K562 (cell line): ENCODE measurements around the gene CHMP4B. TPM values are rescaled to one million over a fixed set of nuclear protein-coding genes. Genes with fewer than 3 reads are reported as not detected.

Experiments used
- ATAC-seq: fragments of 200-7000 bp; cut with Tn5 transposase; 3 replicates; pipeline ENCODE4 v1.9.1; 2020; ENCODE audit warnings: moderate library complexity
- BruUV-seq: library from RNA; stranded (reverse); fragments of 400-500 nt; replicated peaks from 2 replicates; lab custom pipeline; 2021; lab: Mats Ljungman, UMichigan
- CTCF ChIA-PET: fragments of 300-600 bp; formaldehyde crosslinking; extraction: SDS; loops from one replicate; lab custom pipeline; 2021; ENCODE audit warnings: low intra/inter-chr PET ratio; lab: Yijun Ruan, JAX
- POLR2A ChIA-PET: fragments of 300-600, 350-650 bp; sonication (Branson Sonifier 250); formaldehyde crosslinking; extraction: SDS; loops from one replicate; lab custom pipeline; 2021; ENCODE audit warnings: antibody characterized with exemption, inconsistent platforms; lab: Yijun Ruan, JAX
- DNase-seq, 4 experiments: peaks; one replicate each; pipeline versions ENCODE4 v3.0.0 to v3.0.0-alpha.2; 2011 to 2018; ENCODE audit warnings: low spot score in 3 of 4, mixed read lengths in 3 of 4; ENCODE audit errors: extremely low read depth in 1 of 4
- FAIRE-seq: peaks from 2 replicates; lab custom pipeline; 2011; peaks lifted over from hg19 to GRCh38; lab: Jason Lieb, UNC
- H2AFZ ChIP-seq: 2 replicates; pipeline ENCODE4 v1.6.0; 2011; ENCODE audit warnings: low read depth, low read length, control low read depth, inconsistent platforms
- H3K27ac ChIP-seq: fragments of 200-600 bp; 3 replicates; pipeline ENCODE4 v1.8.0; 2011; ENCODE audit warnings: low read depth, mild to moderate bottlenecking, control low read depth, inconsistent platforms, low read length, moderate library complexity, mixed read lengths; ENCODE audit errors: extremely low read depth
- H3K27me3 ChIP-seq, 2 experiments: fragments of 300-600 bp in 1 of 2; 2 replicates in 1 of 2; 3 replicates in 1 of 2; pipeline versions ENCODE4 v1.6.0 to v1.8.0; 2011; ENCODE audit warnings: inconsistent platforms in 2 of 2, low read length in 2 of 2, mild to moderate bottlenecking in 1 of 2, mixed read lengths in 1 of 2, moderate library complexity in 1 of 2; ENCODE audit not compliant: control insufficient read depth in 2 of 2, insufficient read depth in 2 of 2
- H3K36me3 ChIP-seq: fragments of 300-600 bp; 3 replicates; pipeline ENCODE4 v1.8.0; 2011; ENCODE audit warnings: mild to moderate bottlenecking, low read length, inconsistent platforms; ENCODE audit not compliant: control insufficient read depth, insufficient read depth
- H3K4me1 ChIP-seq, 2 experiments: fragments of 200-600 bp in 1 of 2; replicated peaks in 1 of 2; 2 replicates in 1 of 2; 3 replicates in 1 of 2; pipeline versions ENCODE4 v1.5.1 to v1.8.0; 2011; ENCODE audit warnings: inconsistent platforms in 2 of 2, low read length in 2 of 2, mild to moderate bottlenecking in 1 of 2, mixed read lengths in 1 of 2, moderate library complexity in 1 of 2; ENCODE audit not compliant: control insufficient read depth in 2 of 2, insufficient read depth in 2 of 2
- H3K4me2 ChIP-seq: 2 replicates; pipeline ENCODE4 v1.6.1; 2011; ENCODE audit warnings: low read length, control low read depth, inconsistent platforms, mixed read lengths; ENCODE audit not compliant: insufficient read depth
- H3K4me3 ChIP-seq: fragments of 200-600 bp; sonication (generic), shearing (Covaris generic); 2 replicates; pipeline ENCODE4 v1.5.1; 2016; ENCODE audit warnings: control low read depth, inconsistent platforms
- H3K79me2 ChIP-seq: fragments of 200-600 bp; 3 replicates; pipeline ENCODE4 v1.8.0; 2011; ENCODE audit warnings: low read length, inconsistent platforms; ENCODE audit not compliant: control insufficient read depth, insufficient read depth
- H3K9ac ChIP-seq, 2 experiments: 2 replicates each; pipeline versions ENCODE4 v1.6.0 to v1.6.1; 2011; ENCODE audit warnings: low read depth in 2 of 2, low read length in 2 of 2, control low read depth in 1 of 2, inconsistent platforms in 1 of 2, mild to moderate bottlenecking in 1 of 2, mixed read lengths in 1 of 2; ENCODE audit not compliant: insufficient read depth in 1 of 2
- H3K9me1 ChIP-seq: one replicate; pipeline ENCODE4 v1.6.0; 2011; ENCODE audit warnings: inconsistent platforms, mild to moderate bottlenecking, low read length, moderate library complexity; ENCODE audit not compliant: control insufficient read depth, insufficient read depth
- H3K9me3 ChIP-seq: replicated peaks from 2 replicates; pipeline ENCODE4 v1.5.1; 2011; ENCODE audit warnings: low read depth, low read length, inconsistent platforms; ENCODE audit not compliant: control insufficient read depth, insufficient read depth
- H4K20me1 ChIP-seq: replicated peaks from 2 replicates; pipeline ENCODE4 v1.6.1; 2011; ENCODE audit warnings: low read length, inconsistent platforms, mixed read lengths; ENCODE audit not compliant: control insufficient read depth, insufficient read depth
- CBX2 ChIP-seq: fragments of 200-600 bp; sonication (generic); IDR thresholded peaks from one replicate; pipeline ENCODE4 v1.6.1; 2012; ENCODE audit warnings: mild to moderate bottlenecking, low read length, inconsistent platforms; ENCODE audit not compliant: insufficient read depth, poor library complexity, severe bottlenecking
- FOXP1 ChIP-seq: sonication (generic); formaldehyde crosslinking; IDR thresholded peaks from 2 replicates; pipeline ENCODE4 v1.8.0; 2022; ENCODE audit warnings: mild to moderate bottlenecking, missing genetic modification reagents
- GABPB2 ChIP-seq: fragments of 250-450 bp; sonication (Bioruptor Pico); conservative IDR thresholded peaks from 2 replicates; pipeline ENCODE4 v1.5.1; 2021; ENCODE audit warnings: mild to moderate bottlenecking
- GTF2F1 ChIP-seq: IDR thresholded peaks from 2 replicates; pipeline ENCODE4 v1.6.1; 2011; ENCODE audit warnings: low read depth, low read length, improper control_type of control experiment
- ILK ChIP-seq: fragments of 450-650 bp; IDR thresholded peaks from 2 replicates; pipeline ENCODE4 v1.6.1; 2016; ENCODE audit warnings: missing genetic modification characterization, low read depth, mild to moderate bottlenecking, missing compliant biosample characterization, moderate library complexity, borderline replicate concordance
- MAX ChIP-seq: sonication (generic); formaldehyde crosslinking; IDR thresholded peaks from 2 replicates; pipeline ENCODE4 v1.9.0; 2022; ENCODE audit warnings: mild to moderate bottlenecking, missing genetic modification reagents
- MBD2 ChIP-seq: sonication (generic); IDR thresholded peaks from 2 replicates; pipeline ENCODE4 v1.6.1; 2016; ENCODE audit warnings: low read depth, borderline replicate concordance
- RBM39 ChIP-seq: fragments of 200-400 bp; formaldehyde crosslinking; optimal IDR thresholded peaks from 2 replicates; pipeline ENCODE3; 2018; ENCODE audit warnings: low read depth, low read length
- SMARCA5 ChIP-seq: fragments of 450-650 bp; IDR thresholded peaks from 2 replicates; pipeline ENCODE4 v1.6.1; 2016
- TAL1 ChIP-seq: fragments of 450-650 bp; IDR thresholded peaks from 2 replicates; pipeline ENCODE4 v1.6.1; 2016; ENCODE audit warnings: mild to moderate bottlenecking
- TRIM24 ChIP-seq, 2 experiments: fragments of 450-650 bp; IDR thresholded peaks; 2 replicates each; pipeline ENCODE4 v1.6.1; 2016
- ZKSCAN3 ChIP-seq: fragments of 250-450 bp; sonication (Bioruptor Pico); IDR thresholded peaks from 2 replicates; pipeline ENCODE4 v1.4.0; 2020
- ZNF79 ChIP-seq: fragments of 250-450 bp; sonication (Bioruptor Pico); IDR thresholded peaks from 2 replicates; pipeline ENCODE4 v1.4.0; 2020; ENCODE audit warnings: low read depth, mild to moderate bottlenecking, moderate library complexity
- WGBS: fragments of 100-300 bp; shearing (Covaris generic); methylation state at CpG from one replicate; pipeline ENCODE4 v1.1.6; 2016; ENCODE audit warnings: low coverage, mixed read lengths; ENCODE audit not compliant: insufficient coverage; ENCODE audit errors: missing lambda C conversion rate; 5-methylcytosine and 5-hydroxymethylcytosine counted together
- in situ Hi-C: fragments of 300-500 bp; cut with MboI; formaldehyde crosslinking; loops from 4 replicates; pipeline ENCODE4 v1.15.0; 2018; ENCODE audit warnings: inconsistent platforms, mixed read lengths
- intact Hi-C: fragments of 100-400 bp; cut with micrococcal nuclease; formaldehyde crosslinking; loops from 2 replicates; pipeline ENCODE4 v1.14.2; 2022
- polyA plus RNA-seq, 8 experiments: library from polyadenylated mRNA; depleted of rRNA in 4 of 8; stranded (reverse) in 5 of 8; unstranded in 3 of 8; fragments of >200 nt; fragmentation: Nextera tagmentation in 2 of 8; fragmentation: Illumina TruSeq in 1 of 8; extraction: Ambion mirVana in 2 of 8; extraction: Trizol in 1 of 8; gene quantifications; 2 replicates each; pipeline versions ENCODE4 v1.2.1 to v1.2.3, GENCODE V29; 2011 to 2014; ENCODE audit warnings: inconsistent platforms in 1 of 8, missing spikeins in 1 of 8
- total RNA-seq, 7 experiments: library from RNA; depleted of rRNA in 6 of 7; stranded (reverse); fragments of >200 nt in 6 of 7; fragmentation: Illumina TruSeq in 2 of 7; extraction: Trizol in 2 of 7; gene quantifications; 2 replicates each; pipeline versions ENCODE4 v1.2.1 to v1.2.3, GENCODE V29; 2011 to 2021; ENCODE audit warnings: low replicate concordance in 1 of 7
- TF ChIP-seq, protein P1 (sequence below): sonication (generic); formaldehyde crosslinking; IDR thresholded peaks from 2 replicates; pipeline ENCODE4 v1.8.0; 2022; ENCODE audit warnings: mild to moderate bottlenecking, missing genetic modification reagents, borderline replicate concordance
- TF ChIP-seq, protein P2 (sequence below), 2 experiments: IDR thresholded peaks in 1 of 2; conservative IDR thresholded peaks in 1 of 2; 2 replicates each; pipeline ENCODE4 v1.6.1; 2016; ENCODE audit warnings: low read depth in 2 of 2, mild to moderate bottlenecking in 1 of 2, missing compliant biosample characterization in 1 of 2, missing genetic modification characterization in 1 of 2, moderate library complexity in 1 of 2
- TF ChIP-seq, protein P3 (sequence below): sonication (generic); IDR thresholded peaks from 2 replicates; pipeline ENCODE4 v1.6.1; 2016

CHMP4B gene
- total and polyA plus RNA-seq, 9 of the 15 experiments (the other 6 are each of a cell fraction or from before 2014, with no cell fraction given), result 1.8 to 64.7 (median 31.8) TPM

DNA sequence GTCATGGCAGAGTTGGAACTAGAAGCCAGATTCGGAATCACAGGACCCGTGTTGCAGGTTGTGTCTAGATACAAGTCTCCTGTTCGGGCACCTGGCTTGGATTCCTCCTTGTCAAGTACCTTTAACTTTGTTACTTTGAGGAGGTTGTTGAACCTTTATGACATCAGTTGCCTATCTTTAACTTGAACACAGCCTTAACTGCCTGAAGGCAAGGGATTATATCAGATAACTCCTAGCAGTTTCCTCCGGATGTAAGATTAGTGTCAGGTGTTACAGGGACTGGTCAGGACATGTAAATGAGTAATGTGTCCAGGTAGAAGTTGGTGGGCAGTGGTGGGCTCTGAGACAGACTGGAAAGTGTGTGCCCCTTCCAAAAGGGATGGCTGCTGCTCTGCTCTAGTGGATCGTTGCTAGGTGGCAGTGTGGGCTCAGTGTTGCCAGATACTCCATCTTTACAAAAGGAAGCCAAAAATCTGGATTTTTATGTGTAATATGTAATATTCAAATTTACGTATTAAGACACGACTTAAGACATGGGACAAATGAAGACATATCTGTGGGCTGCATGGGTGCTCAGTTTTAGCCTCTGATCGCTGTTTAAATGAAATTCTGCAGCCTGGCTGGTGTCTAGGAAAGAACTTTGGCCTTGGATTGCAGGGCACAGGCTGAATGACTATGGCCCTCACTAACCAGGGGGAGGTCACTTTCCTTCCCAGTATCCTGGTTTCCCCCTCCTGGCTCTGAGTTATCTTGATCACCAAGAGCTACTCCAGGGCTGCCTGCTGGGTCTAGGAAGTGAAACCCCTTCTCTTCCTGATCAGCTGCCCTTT is 27.1 kb downstream of the CHMP4B start:
- WGBS, result 39% methylated on average over 8 of the region's 8 CpGs
- BruUV-seq, result no TSS peak
- Histone ChIP-seq H3K4me1 (peaks cover 5 to 24% of the 10 kb centered on the region in 2 experiments; a peak in 4 of 5 replicates), H2AFZ (no peak overlapping the region), H3K36me3 (peaks cover 4% of the 10 kb centered on the region; the same call in 1 of the 3 replicates), H3K9ac (no peak overlapping the region; a peak in 1 of 4 replicates), H4K20me1 (peaks cover 35% of the 10 kb centered on the region), H3K4me3 (no peak overlapping the region), H3K79me2 (peaks cover 64% of the 10 kb centered on the region), H3K27ac (no peak overlapping the region), H3K27me3 (no peaks in the 10 kb centered on the region), H3K9me3 (no peaks in the 10 kb centered on the region), H3K4me2 (peak overlapping the region; percentile 3; the same call in 1 of the 2 replicates), H3K9me1 (peaks cover 3% of the 10 kb centered on the region)
- ATAC-seq, result peak; percentile 64
- POLR2A ChIA-PET, result interaction anchor here (0.6 to 3.0 kb wide), 5 partner anchors 8 to 276 kb away, joined by 3 to 9 read pairs (median 3); no protein-coding TSS in a partner anchor
- intact Hi-C loops (no loop called here), in situ Hi-C loops (no loop called here)
- CTCF ChIA-PET, result no interaction called here
- peak; percentile 51 for FAIRE-seq
- no peak for DNase-seq
- no peak for TF ChIP-seq MBD2
- TF ChIP-seq CBX2, result no peak
- TF ChIP-seq MAX (CRISPR knock-in tag), result no peak
- TF ChIP-seq, protein P1, sequence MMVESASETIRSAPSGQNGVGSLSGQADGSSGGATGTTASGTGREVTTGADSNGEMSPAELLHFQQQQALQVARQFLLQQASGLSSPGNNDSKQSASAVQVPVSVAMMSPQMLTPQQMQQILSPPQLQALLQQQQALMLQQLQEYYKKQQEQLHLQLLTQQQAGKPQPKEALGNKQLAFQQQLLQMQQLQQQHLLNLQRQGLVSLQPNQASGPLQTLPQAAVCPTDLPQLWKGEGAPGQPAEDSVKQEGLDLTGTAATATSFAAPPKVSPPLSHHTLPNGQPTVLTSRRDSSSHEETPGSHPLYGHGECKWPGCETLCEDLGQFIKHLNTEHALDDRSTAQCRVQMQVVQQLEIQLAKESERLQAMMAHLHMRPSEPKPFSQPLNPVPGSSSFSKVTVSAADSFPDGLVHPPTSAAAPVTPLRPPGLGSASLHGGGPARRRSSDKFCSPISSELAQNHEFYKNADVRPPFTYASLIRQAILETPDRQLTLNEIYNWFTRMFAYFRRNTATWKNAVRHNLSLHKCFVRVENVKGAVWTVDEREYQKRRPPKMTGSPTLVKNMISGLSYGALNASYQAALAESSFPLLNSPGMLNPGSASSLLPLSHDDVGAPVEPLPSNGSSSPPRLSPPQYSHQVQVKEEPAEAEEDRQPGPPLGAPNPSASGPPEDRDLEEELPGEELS (CRISPR knock-in tag), result no peak
- TF ChIP-seq RBM39, result no peak
- no peak for TF ChIP-seq ZKSCAN3
- no peak for TF ChIP-seq ZNF79 (CRISPR knock-in tag)
- TF ChIP-seq GTF2F1, result no peak
- TF ChIP-seq TRIM24 (IDR thresholded peaks at IDR 0.05), result peak in 1 of 2 experiments; percentile 23; a peak in 1 of 4 replicates
- TF ChIP-seq GABPB2 (CRISPR knock-in tag), result no peak
- TF ChIP-seq ILK, result no peak
- peak; percentile 19; the same call in 1 of the 2 replicates for TF ChIP-seq TAL1
- no peak for TF ChIP-seq FOXP1 (CRISPR knock-in tag)
- TF ChIP-seq, protein P2, sequence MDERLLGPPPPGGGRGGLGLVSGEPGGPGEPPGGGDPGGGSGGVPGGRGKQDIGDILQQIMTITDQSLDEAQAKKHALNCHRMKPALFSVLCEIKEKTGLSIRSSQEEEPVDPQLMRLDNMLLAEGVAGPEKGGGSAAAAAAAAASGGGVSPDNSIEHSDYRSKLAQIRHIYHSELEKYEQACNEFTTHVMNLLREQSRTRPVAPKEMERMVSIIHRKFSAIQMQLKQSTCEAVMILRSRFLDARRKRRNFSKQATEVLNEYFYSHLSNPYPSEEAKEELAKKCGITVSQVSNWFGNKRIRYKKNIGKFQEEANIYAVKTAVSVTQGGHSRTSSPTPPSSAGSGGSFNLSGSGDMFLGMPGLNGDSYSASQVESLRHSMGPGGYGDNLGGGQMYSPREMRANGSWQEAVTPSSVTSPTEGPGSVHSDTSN (CRISPR knock-in tag; IDR thresholded peaks at IDR 0.05; ENCODE audit: low read depth), result no peak
- TF ChIP-seq, protein P2 (tag; conservative IDR thresholded peaks at IDR 0.05; ENCODE audit: low read depth), result no peak
- TF ChIP-seq, protein P3, sequence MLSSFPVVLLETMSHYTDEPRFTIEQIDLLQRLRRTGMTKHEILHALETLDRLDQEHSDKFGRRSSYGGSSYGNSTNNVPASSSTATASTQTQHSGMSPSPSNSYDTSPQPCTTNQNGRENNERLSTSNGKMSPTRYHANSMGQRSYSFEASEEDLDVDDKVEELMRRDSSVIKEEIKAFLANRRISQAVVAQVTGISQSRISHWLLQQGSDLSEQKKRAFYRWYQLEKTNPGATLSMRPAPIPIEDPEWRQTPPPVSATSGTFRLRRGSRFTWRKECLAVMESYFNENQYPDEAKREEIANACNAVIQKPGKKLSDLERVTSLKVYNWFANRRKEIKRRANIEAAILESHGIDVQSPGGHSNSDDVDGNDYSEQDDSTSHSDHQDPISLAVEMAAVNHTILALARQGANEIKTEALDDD, result peak; percentile 70; the same call in 1 of the 2 replicates
- TF ChIP-seq SMARCA5, result no peak
